Measurements from ENCODE around the gene ZNF846.
"Not testable (repeated sequence)": the region's sequence is repeated elsewhere in the genome, so short reads cannot be mapped to it uniquely, and the experiment has no call there.

ZNF846 gene

GRCh38 chr19:9784163-9784496 is 15.6 kb upstream of the ZNF846 start:
- not testable (repeated sequence) for DNase-seq (ENCODE audit: low spot score)

- no peak for DNase-seq (ENCODE audit: low spot score)
Measured at GRCh38 chr19:9782338-9782737, 13.8 kb upstream of the ZNF846 start.

- no peak for DNase-seq (ENCODE audit: low spot score)
Measured at GRCh38 chr19:9757544-9758501, 10.7 kb downstream of the ZNF846 start.

GRCh38 chr19:9752701-9753443 is 15.7 kb downstream of the ZNF846 start:
- no peak for DNase-seq (ENCODE audit: low spot score)

GRCh38 chr19:9751446-9751845 is 17.1 kb downstream of the ZNF846 start:
- DNase-seq (ENCODE audit: low spot score) = no peak

GRCh38 chr19:9741476-9742171 is 26.9 kb downstream of the ZNF846 start:
- DNase-seq (ENCODE audit: low spot score) = no peak

GRCh38 chr19:9735986-9736385 is 32.6 kb downstream of the ZNF846 start:
- DNase-seq (ENCODE audit: low spot score) = no peak

GRCh38 chr19:9730056-9730455 is 38.5 kb downstream of the ZNF846 start:
- DNase-seq (ENCODE audit: low spot score) = not testable (repeated sequence)

- DNase-seq (ENCODE audit: low spot score) = no peak
Measured at GRCh38 chr19:9729162-9729561, 39.4 kb downstream of the ZNF846 start.

GRCh38 chr19:9727644-9728043 is 40.9 kb downstream of the ZNF846 start:
- DNase-seq (ENCODE audit: low spot score) = no peak

- DNase-seq (ENCODE audit: low spot score) = not testable (repeated sequence)
Measured at GRCh38 chr19:9725508-9726201, 42.9 kb downstream of the ZNF846 start.

GRCh38 chr19:9724157-9724556 is 44.4 kb downstream of the ZNF846 start:
- no peak for DNase-seq (ENCODE audit: low spot score)

- no peak for DNase-seq (ENCODE audit: low spot score)
Measured at GRCh38 chr19:9721861-9722260, 46.7 kb downstream of the ZNF846 start.

GRCh38 chr19:9720541-9720940 is 48.0 kb downstream of the ZNF846 start:
- no peak for DNase-seq (ENCODE audit: low spot score)

- DNase-seq (ENCODE audit: low spot score) = no peak
Measured at GRCh38 chr19:9711815-9712214, 56.7 kb downstream of the ZNF846 start.

GRCh38 chr19:9709305-9709704 is 59.2 kb downstream of the ZNF846 start:
- no peak for DNase-seq (ENCODE audit: low spot score)

GRCh38 chr19:9705836-9706235 is 62.7 kb downstream of the ZNF846 start:
- no peak for DNase-seq (ENCODE audit: low spot score)

- no peak for DNase-seq (ENCODE audit: low spot score)
Measured at GRCh38 chr19:9702186-9702585, 66.4 kb downstream of the ZNF846 start.
